ENCODE data around the gene PPM1D.
A peak's percentile ranks its signal among the peaks of the same experiment; 100 is the strongest.
"Not testable (repeated sequence)": the region's sequence is repeated elsewhere in the genome, so short reads cannot be mapped to it uniquely, and the experiment has no call there.

The PPM1D gene

GRCh38 chr17:60593441-60594036 is 6.5 kb upstream of the PPM1D start:
- not testable (repeated sequence) for DNase-seq (ENCODE audit: low read depth)

GRCh38 chr17:60594170-60594569 is 5.8 kb upstream of the PPM1D start:
- not testable (repeated sequence) for DNase-seq (ENCODE audit: low read depth)

- DNase-seq (ENCODE audit: low read depth) = no peak
Measured at GRCh38 chr17:60594734-60595133, 5.3 kb upstream of the PPM1D start.

GRCh38 chr17:60597297-60597696 is 2.7 kb upstream of the PPM1D start:
- DNase-seq (ENCODE audit: low read depth) = no peak

GRCh38 chr17:60598001-60598736 is 1.8 kb upstream of the PPM1D start:
- DNase-seq (ENCODE audit: low read depth) = no peak

GRCh38 chr17:60599220-60599619 is 773 bp upstream of the PPM1D start:
- DNase-seq (ENCODE audit: low read depth) = no peak

- DNase-seq (ENCODE audit: low read depth) = peak; percentile 42
Measured at GRCh38 chr17:60600490-60601446, 775 bp downstream of the PPM1D start.

- DNase-seq (ENCODE audit: low read depth) = no peak
Measured at GRCh38 chr17:60601447-60602384, 1.7 kb downstream of the PPM1D start.

GRCh38 chr17:60602385-60602742 is 2.4 kb downstream of the PPM1D start:
- DNase-seq (ENCODE audit: low read depth) = no peak

- DNase-seq (ENCODE audit: low read depth) = no peak
Measured at GRCh38 chr17:60602871-60603270, 2.9 kb downstream of the PPM1D start.

GRCh38 chr17:60603477-60603876 is 3.5 kb downstream of the PPM1D start:
- not testable (repeated sequence) for DNase-seq (ENCODE audit: low read depth)

- no peak for DNase-seq (ENCODE audit: low read depth)
Measured at GRCh38 chr17:60604686-60605334, 4.8 kb downstream of the PPM1D start.

GRCh38 chr17:60606036-60606435 is 6.0 kb downstream of the PPM1D start:
- no peak for DNase-seq (ENCODE audit: low read depth)

GRCh38 chr17:60610473-60610872 is 10.5 kb downstream of the PPM1D start:
- DNase-seq (ENCODE audit: low read depth) = no peak

- DNase-seq (ENCODE audit: low read depth) = not testable (repeated sequence)
Measured at GRCh38 chr17:60611321-60611720, 11.3 kb downstream of the PPM1D start.

GRCh38 chr17:60613325-60613724 is 13.3 kb downstream of the PPM1D start:
- DNase-seq (ENCODE audit: low read depth) = no peak

GRCh38 chr17:60613796-60614195 is 13.8 kb downstream of the PPM1D start:
- not testable (repeated sequence) for DNase-seq (ENCODE audit: low read depth)

GRCh38 chr17:60614247-60614646 is 14.3 kb downstream of the PPM1D start:
- DNase-seq (ENCODE audit: low read depth) = not testable (repeated sequence)

GRCh38 chr17:60615108-60615507 is 15.1 kb downstream of the PPM1D start:
- no peak for DNase-seq (ENCODE audit: low read depth)

- DNase-seq (ENCODE audit: low read depth) = no peak
Measured at GRCh38 chr17:60615840-60616239, 15.8 kb downstream of the PPM1D start.

- no peak for DNase-seq (ENCODE audit: low read depth)
Measured at GRCh38 chr17:60618080-60618479, 18.1 kb downstream of the PPM1D start.
